Heart left ventricle (tissue), 16 donors: ENCODE data around the gene SRGAP1. TPM values are rescaled to one million over a fixed set of nuclear protein-coding genes. Genes with fewer than 3 reads are reported as not detected.

Experiments
- ATAC-seq, 4 donors: fragments of 200-7000 bp; cut with Tn5 transposase; one replicate each; pipeline ENCODE4 v1.9.1; 2020 to 2022; ENCODE audit warnings: moderate library complexity in 4 of 4, mild to moderate bottlenecking in 3 of 4, moderate number of reproducible peaks in 1 of 4
- DNase-seq, 5 donors: peaks; one replicate each; pipeline ENCODE4 v3.0.0-alpha.2; 2020
- H3K27ac ChIP-seq, 12 donors: fragments of 200-600 bp; sonication (generic) in 4 of 12; one replicate each; pipeline versions ENCODE4 v1.5.0 to v1.8.0; 2016 to 2022; ENCODE audit warnings: mild to moderate bottlenecking in 2 of 12
- H3K27me3 ChIP-seq, 9 donors: fragments of 200-600 bp; sonication (generic) in 2 of 9; one replicate each; pipeline versions ENCODE4 v1.5.1 to v1.8.0; 2016 to 2022; ENCODE audit warnings: mild to moderate bottlenecking in 3 of 9
- H3K36me3 ChIP-seq, 9 donors: fragments of 200-600 bp; sonication (generic) in 2 of 9; one replicate each; pipeline versions ENCODE4 v1.5.0 to v1.8.0; 2018 to 2022; ENCODE audit warnings: mild to moderate bottlenecking in 2 of 9
- H3K4me1 ChIP-seq, 12 donors: fragments of 200-600 bp; sonication (generic) in 4 of 12; one replicate each; pipeline versions ENCODE4 v1.5.0 to v1.8.0; 2016 to 2022; ENCODE audit warnings: mild to moderate bottlenecking in 3 of 12
- H3K4me3 ChIP-seq, 12 donors: fragments of 200-600 bp; sonication (generic) in 4 of 12; one replicate each; pipeline versions ENCODE4 v1.5.0 to v1.8.0; 2017 to 2022; ENCODE audit warnings: mild to moderate bottlenecking in 9 of 12, moderate library complexity in 4 of 12
- H3K9me3 ChIP-seq, 12 donors: fragments of 200-600 bp; sonication (generic) in 4 of 12; one replicate each; pipeline versions ENCODE4 v1.5.0 to v1.8.0; 2016 to 2022; ENCODE audit warnings: mild to moderate bottlenecking in 1 of 12
- POLR2A ChIP-seq, 2 donors: fragments of 450-650 bp; IDR thresholded peaks; one replicate each; pipeline ENCODE4 v1.6.1; 2017; ENCODE audit warnings: antibody characterized with exemption in 2 of 2, mild to moderate bottlenecking in 2 of 2, moderate library complexity in 2 of 2
- WGBS, 4 donors: extraction: QIAGEN DNeasy Blood & Tissue Kit in 2 of 4; methylation state at CpG; one replicate each; pipeline versions ENCODE4 v1.1.5 to v1.1.7; 2013 to 2018; 5-methylcytosine and 5-hydroxymethylcytosine counted together
- intact Hi-C, 10 donors: fragments of 100-400 bp; cut with DNase I; formaldehyde crosslinking; loops; one replicate each; pipeline versions ENCODE4 v1.11.1 to v1.14.2; 2022
- polyA plus RNA-seq, 2 donors: library from polyadenylated mRNA; stranded (reverse); fragments of 200-250 nt; gene quantifications; one replicate each; pipeline ENCODE4 v1.2.3, GENCODE V29; 2013
- total RNA-seq, 9 donors: library from RNA; depleted of rRNA in 2 of 9; stranded (reverse); fragments of >200 nt in 2 of 9; fragmentation: NEBNext Ultra II Directional in 3 of 9; extraction: Animal tissue kit (Norgen Biotek cat#: 25700) in 3 of 9; gene quantifications; one replicate each; pipeline versions ENCODE4 v1.1.0 to v1.2.4, GENCODE V29; 2016 to 2023
- TF ChIP-seq, protein P1 (sequence below), 12 donors: fragments of 200-600 bp; sonication (generic) in 4 of 12; IDR thresholded peaks; one replicate each; pipeline versions ENCODE4 v1.5.0 to v1.8.0; 2018 to 2022; ENCODE audit warnings: antibody characterized with exemption in 12 of 12, mild to moderate bottlenecking in 5 of 12
- donor health status: ischemic (EF 13 %, LVEDD 7.1; RV severe dilation, severe dysfunction).
- donor health status: healthy with polysubstance abuse.
- donor health status: DM: no; HTN: yes; CAD: no.
- donor health status: DM: no; HTN: no; CAD: no.
- donor health status: ischemic (EF 25% LVEDD 6.9; RV normal size, moderate dysfunction).
- donor health status: ischemic (EF 25% LVEDD 5.7; RV mildly dilated, moderate dysfunction).
- donor health status: healthy.
- donor health status: DM: yes; HTN: yes; CAD: no.
- donor health status: ischemic (EF 35%, LVEDD 5.7; RV mildly dilated, moderate dysfunction).
- donor health status: nonischemic (EF 11% LVEDD 7.7; RV severe dilation, severe dysfunction).
- donor health status: DM: yes; HTN: yes; CAD: no.
- donor health status: PGD.
- donor health status: ischemic (EF 29% LVEDD 5.4; RV normal size, mild dysfunction).
- donor health status: nonischemic (EF 23%, LVEDD 6.1; RV moderate dilation, normal function).

Gene SRGAP1
- total and polyA plus RNA-seq, 11 donors: 1.3 to 10.6 (median 4.5) TPM

DNA sequence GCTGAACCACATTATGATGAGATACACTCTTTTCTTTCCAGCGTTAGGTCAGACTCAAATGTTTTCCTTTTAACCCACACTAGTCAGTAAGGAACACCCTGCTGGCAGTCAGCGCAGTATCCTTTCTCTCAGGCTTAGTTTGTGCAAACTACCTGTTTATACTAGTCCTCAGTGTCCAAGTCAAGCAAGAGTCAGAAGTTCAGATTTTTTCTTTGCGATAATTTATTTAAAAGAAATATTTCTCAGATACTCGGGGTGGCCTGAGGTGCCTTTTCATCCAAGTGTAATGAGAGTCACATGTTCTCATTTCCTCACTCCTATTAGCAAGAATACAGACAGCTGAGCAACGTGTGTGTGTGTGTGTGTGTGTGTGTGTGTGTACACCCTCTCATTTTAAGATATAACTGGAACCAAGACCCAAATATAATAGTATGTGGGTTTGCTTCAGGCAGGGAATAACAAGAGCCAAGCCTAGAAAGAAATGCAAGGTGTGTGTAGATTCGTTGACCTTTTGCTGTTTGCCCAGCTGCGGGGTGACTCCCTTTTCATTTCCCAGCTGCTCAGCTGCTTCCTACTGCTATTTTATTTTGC is 194.9 kb downstream of the SRGAP1 start:
- Histone ChIP-seq H3K27me3 (no peaks in the 10 kb centered on the region), H3K4me1 (peaks cover 0 to 20% (median 7%) of the 10 kb centered on the region in 12 donors), H3K36me3 (no peaks in the 10 kb centered on the region), H3K27ac (peak overlapping the region in 6 of 12 donors; percentile 3 to 44 (median 15)), H3K4me3 (peak overlapping the region in 6 of 12 donors; percentile 13 to 44 (median 20)), H3K9me3 (peaks cover 0 to 12% (median 0%) of the 10 kb centered on the region in 12 donors)
- TF ChIP-seq, protein P1, sequence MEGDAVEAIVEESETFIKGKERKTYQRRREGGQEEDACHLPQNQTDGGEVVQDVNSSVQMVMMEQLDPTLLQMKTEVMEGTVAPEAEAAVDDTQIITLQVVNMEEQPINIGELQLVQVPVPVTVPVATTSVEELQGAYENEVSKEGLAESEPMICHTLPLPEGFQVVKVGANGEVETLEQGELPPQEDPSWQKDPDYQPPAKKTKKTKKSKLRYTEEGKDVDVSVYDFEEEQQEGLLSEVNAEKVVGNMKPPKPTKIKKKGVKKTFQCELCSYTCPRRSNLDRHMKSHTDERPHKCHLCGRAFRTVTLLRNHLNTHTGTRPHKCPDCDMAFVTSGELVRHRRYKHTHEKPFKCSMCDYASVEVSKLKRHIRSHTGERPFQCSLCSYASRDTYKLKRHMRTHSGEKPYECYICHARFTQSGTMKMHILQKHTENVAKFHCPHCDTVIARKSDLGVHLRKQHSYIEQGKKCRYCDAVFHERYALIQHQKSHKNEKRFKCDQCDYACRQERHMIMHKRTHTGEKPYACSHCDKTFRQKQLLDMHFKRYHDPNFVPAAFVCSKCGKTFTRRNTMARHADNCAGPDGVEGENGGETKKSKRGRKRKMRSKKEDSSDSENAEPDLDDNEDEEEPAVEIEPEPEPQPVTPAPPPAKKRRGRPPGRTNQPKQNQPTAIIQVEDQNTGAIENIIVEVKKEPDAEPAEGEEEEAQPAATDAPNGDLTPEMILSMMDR (IDR thresholded peaks at IDR 0.05): no peak
- no peak for TF ChIP-seq POLR2A (IDR thresholded peaks at IDR 0.05)
- ATAC-seq: peak; percentile 53 to 76 (median 66)
- peak in 1 of 5 donors; percentile 30 for DNase-seq
- 20 to 28% (median 23%) methylated on average over 7 of the region's 7 CpGs for WGBS, 4 donors
- intact Hi-C loops: no loop called here

GRCh38 chr12:64042911-64043310 is 198.4 kb downstream of the SRGAP1 start:
- 64 to 78% (median 70%) methylated on average over 2 of the region's 2 CpGs for WGBS, 4 donors
- no peak overlapping the region for H3K27ac ChIP-seq
- DNase-seq (no peak), ATAC-seq (no peak)
- intact Hi-C loops: no loop called here
- H3K27me3 ChIP-seq: no peaks in the 10 kb centered on the region
- no peaks in the 10 kb centered on the region for H3K36me3 ChIP-seq
- no peak overlapping the region for H3K4me3 ChIP-seq
- H3K9me3 ChIP-seq: no peaks in the 10 kb centered on the region
- TF ChIP-seq, protein P1 (IDR thresholded peaks at IDR 0.05): no peak
- TF ChIP-seq POLR2A (IDR thresholded peaks at IDR 0.05): no peak
- peaks cover 0 to 20% (median 7%) of the 10 kb centered on the region in 12 donors for H3K4me1 ChIP-seq

GRCh38 chr12:64044191-64044590 is 199.7 kb downstream of the SRGAP1 start:
- no peak for ATAC-seq
- no peak for DNase-seq
- Histone ChIP-seq H3K27me3 (no peaks in the 10 kb centered on the region), H3K4me1 (peaks cover 0 to 13% (median 4%) of the 10 kb centered on the region in 12 donors), H3K27ac (no peak overlapping the region), H3K9me3 (peaks cover 0 to 4% (median 0%) of the 10 kb centered on the region in 12 donors), H3K4me3 (no peak overlapping the region), H3K36me3 (no peaks in the 10 kb centered on the region)
- no peak for TF ChIP-seq POLR2A (IDR thresholded peaks at IDR 0.05)
- TF ChIP-seq, protein P1 (IDR thresholded peaks at IDR 0.05): no peak
- intact Hi-C loops: no loop called here
- 74 to 95% (median 89%) methylated on average over 1 of the region's 1 CpG for WGBS, 4 donors

GRCh38 chr12:64051057-64051456 is 206.6 kb downstream of the SRGAP1 start:
- peaks cover 0 to 23% (median 0%) of the 10 kb centered on the region in 12 donors for H3K9me3 ChIP-seq
- 45 to 73% (median 60%) methylated on average over 2 of the region's 2 CpGs for WGBS, 4 donors
- no peaks in the 10 kb centered on the region for H3K27me3 ChIP-seq
- intact Hi-C loops: no loop called here
- H3K4me3 ChIP-seq: no peak overlapping the region
- DNase-seq: no peak
- H3K36me3 ChIP-seq: no peaks in the 10 kb centered on the region
- no peak overlapping the region for H3K27ac ChIP-seq
- no peaks in the 10 kb centered on the region for H3K4me1 ChIP-seq
- ATAC-seq: no peak
- TF ChIP-seq POLR2A (IDR thresholded peaks at IDR 0.05): no peak
- TF ChIP-seq, protein P1 (IDR thresholded peaks at IDR 0.05): no peak
